ENCODE measurements around the gene HOXA13.

HOXA13 gene

DNA sequence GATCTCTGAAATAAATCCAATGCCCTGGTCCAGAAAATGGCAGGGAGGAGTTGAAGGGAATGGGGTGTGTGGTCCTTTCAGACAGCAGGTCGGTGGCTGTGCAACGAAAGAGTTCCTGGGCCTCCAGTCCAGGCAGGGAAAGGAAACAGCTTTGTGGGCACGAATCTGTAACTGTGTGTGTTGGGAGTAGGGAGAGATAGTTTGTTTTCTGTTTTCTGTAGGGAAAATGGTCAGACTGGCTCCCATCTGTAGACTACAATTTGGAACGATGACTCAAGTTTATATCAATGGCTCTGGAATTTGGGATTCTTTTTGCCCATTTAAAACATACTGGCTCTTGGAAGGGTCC is 32.0 kb downstream of the HOXA13 start:
- no peak for DNase-seq (ENCODE audit: extremely low read depth, low read depth)
- TF ChIP-seq, protein P1, sequence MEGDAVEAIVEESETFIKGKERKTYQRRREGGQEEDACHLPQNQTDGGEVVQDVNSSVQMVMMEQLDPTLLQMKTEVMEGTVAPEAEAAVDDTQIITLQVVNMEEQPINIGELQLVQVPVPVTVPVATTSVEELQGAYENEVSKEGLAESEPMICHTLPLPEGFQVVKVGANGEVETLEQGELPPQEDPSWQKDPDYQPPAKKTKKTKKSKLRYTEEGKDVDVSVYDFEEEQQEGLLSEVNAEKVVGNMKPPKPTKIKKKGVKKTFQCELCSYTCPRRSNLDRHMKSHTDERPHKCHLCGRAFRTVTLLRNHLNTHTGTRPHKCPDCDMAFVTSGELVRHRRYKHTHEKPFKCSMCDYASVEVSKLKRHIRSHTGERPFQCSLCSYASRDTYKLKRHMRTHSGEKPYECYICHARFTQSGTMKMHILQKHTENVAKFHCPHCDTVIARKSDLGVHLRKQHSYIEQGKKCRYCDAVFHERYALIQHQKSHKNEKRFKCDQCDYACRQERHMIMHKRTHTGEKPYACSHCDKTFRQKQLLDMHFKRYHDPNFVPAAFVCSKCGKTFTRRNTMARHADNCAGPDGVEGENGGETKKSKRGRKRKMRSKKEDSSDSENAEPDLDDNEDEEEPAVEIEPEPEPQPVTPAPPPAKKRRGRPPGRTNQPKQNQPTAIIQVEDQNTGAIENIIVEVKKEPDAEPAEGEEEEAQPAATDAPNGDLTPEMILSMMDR (IDR thresholded peaks at IDR 0.05; ENCODE audit: low read depth, low read length) = no peak

DNA sequence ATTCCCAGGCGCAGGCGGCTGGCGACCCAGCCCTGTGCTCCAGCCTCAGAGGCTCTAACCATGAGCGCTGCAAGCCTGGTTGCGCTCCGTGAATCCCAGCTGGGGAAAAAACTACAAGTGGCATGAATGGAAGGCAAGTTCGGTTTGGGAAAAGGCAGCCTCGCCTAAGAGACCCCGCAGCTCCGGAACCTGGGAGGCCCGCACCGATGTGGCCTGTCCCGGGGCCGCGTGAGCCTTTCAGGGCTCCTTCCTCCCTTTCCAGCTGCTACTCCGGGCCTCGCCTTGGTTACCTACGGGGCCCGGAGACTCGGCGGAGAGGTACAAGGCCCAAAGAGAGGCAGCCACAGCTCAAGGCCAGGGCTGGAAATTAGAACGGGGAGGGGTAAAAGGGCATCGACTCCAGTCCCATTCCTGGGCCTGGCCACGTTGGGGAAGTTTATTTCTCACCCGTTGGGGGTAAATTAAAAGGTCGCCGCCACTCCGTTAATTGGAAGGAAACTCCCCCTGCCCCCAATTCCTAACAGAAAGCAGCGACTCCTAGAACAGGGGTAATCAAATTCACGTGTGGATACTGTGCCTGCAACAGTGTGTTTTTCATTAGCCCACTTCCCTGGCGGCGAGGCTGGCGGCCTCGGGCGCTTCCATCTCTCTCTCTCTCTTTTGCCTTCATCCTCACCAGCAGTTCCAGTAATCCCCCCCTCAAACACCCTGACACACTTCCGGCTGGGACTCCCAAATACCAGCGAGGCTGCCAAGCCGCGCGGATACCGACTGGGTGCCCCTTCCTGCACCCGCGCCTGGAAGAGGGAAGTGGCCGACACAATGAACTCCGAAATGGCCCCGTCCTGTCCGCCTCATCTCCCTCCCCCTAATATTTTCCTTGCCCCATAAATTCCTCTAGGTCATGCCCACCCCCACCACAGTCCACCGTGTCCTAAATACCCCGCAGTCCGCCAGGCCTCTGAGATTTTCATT is 33.1 kb downstream of the HOXA13 start:
- TF ChIP-seq, protein P1 (IDR thresholded peaks at IDR 0.05; ENCODE audit: low read depth, low read length) = no peak

DNA sequence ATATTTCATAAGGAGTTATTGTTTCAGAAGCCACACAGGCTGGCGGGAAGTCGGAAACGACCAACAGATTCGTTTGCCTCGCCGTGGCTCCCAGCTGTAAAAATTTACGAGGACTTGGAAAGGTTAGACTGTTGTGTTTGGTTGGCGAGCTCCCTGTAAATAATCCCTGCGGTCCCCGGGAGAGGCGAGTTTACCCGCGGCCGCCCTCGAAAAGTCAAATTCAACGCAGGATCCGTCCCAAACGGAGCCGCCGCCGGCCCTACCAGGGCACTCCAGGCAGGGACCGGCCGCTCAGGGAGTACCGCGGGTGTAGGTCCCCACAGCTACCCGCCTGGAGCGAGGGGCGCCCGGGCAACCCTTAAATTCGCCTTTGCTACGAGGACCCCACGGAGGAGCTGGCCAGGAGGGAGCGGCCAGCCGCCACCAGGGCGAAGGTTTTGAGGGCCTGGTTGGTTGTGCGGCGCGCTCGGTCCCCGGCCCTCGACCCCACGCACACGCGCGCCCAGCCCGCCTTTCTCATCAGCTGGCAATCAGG is 33.8 kb downstream of the HOXA13 start:
- no peak for DNase-seq (ENCODE audit: extremely low read depth, low read depth)
- TF ChIP-seq, protein P1 (IDR thresholded peaks at IDR 0.05; ENCODE audit: low read depth, low read length) = no peak

More for the DNA sequence above, 33.1 kb downstream of the HOXA13 start:
- no peak for DNase-seq (ENCODE audit: extremely low read depth, low read depth)

DNA sequence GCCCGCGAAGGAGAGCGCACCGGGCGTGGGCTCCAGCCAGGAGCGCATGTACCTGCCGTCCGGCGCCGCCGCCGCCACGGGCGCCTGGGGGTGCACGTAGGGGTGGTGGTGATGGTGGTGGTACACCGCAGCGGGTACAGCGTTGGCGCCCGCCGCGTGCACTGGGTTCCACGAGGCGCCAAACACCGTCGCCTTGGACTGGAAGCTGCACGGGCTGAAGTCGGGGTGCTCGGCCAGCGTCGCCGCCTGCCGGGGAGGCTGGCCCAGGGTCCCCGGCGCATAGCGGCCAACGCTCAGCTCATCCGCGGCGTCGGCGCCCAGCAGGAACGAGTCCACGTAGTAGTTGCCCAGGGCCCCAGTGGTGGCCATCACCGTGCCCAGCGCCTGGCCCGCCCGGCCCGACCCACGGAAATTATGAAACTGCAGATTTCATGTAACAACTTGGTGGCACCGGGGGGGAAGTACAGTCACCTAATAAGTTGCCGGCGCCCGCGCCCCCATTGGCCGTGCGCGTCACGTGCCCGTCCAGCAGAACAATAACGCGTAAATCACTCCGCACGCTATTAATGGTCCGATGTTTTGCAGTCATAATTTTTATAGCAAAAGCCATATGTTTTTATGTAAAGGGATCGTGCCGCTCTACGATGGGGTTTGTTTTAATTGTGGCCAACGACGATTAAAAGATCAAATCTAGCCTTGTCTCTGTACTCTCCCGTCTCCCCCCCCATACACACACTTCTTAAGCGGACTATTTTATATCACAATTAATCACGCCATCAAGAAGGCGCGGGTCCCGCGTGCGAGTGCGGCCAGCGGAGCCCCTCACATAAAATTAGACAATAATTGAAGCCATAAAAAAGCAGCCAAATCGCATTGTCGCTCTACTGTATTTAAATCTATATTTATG is 34.5 kb downstream of the HOXA13 start, which contains the start of gene HOXA9:
Gene HOXA9 (minus strand): TSS at position 449 of the 907 bp plus-strand sequence. CDS start 80 bp downstream, at position 369.
- DNase-seq (ENCODE audit: extremely low read depth, low read depth) = no peak
- TF ChIP-seq, protein P1 (IDR thresholded peaks at IDR 0.05; ENCODE audit: low read depth, low read length) = no peak

DNA sequence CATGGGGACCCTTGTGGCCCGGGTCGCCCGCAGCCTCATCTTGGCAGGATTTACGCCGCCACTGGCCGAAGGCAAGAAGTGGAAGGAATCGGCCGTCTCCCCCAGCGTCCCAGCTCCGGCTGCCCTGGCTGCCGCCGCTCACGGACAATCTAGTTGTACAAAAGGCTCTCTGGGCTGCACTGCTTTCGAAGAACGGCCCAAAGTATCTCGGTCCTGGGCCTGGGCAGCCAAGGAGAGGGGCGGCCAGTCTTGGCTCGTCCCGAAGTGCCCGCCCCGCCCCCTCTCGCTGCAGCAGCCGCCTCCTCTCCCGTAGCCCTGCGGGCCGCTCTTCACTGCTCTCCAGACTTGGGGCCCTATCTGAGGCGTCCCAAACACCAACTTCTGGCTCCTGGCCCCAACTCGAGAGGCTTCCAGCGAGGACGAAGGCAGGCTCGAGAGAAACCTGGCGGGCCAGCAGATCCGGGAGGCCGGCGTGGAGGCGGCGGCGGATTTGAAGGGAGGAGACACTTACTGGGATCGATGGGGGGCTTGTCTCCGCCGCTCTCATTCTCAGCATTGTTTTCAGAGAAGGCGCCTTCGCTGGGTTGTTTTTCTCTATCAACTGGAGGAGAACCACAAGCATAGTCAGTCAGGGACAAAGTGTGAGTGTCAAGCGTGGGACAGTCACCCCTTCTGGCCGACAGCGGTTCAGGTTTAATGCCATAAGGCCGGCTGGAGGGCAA is 35.4 kb downstream of the HOXA13 start:
- TF ChIP-seq, protein P1 (IDR thresholded peaks at IDR 0.05; ENCODE audit: low read depth, low read length) = no peak
- DNase-seq (ENCODE audit: extremely low read depth, low read depth) = no peak

DNA sequence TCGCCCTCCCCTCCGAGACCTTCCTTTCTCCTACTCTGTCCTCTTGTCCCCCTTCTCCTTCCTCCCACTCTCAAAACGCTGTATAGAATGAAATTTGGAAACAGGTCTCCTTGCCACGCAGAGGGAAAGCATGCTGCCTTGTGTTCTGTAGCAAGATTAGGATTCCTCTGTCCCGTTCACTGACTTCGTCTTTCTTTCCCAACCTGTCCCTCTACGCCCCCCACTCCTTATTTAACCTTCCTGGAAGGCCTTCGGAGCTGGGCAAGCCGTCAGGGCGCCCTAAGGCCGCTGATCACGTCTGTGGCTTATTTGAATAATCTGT is 35.9 kb downstream of the HOXA13 start:
- DNase-seq (ENCODE audit: extremely low read depth, low read depth) = no peak
- TF ChIP-seq, protein P1 (IDR thresholded peaks at IDR 0.05; ENCODE audit: low read depth, low read length) = no peak
